Activated gamma-delta T cell treated with Interleukin-2 at 50 U/mL for 16 hours (primary cell): ENCODE results near the gene CLEC16A.
"Not testable (repeated sequence)": the region's sequence is repeated elsewhere in the genome, so short reads cannot be mapped to it uniquely, and the experiment has no call there.

Experiments
- DNase-seq: peaks from one replicate; pipeline ENCODE4 v3.0.0-alpha.2; 2020

The CLEC16A gene

GRCh38 chr16:10940501-10941079 is 3.8 kb upstream of the CLEC16A start:
- no peak for DNase-seq

GRCh38 chr16:10941127-10941933 is 3.0 kb upstream of the CLEC16A start:
- no peak for DNase-seq

- DNase-seq, result not testable (repeated sequence)
These were observed 2.4 kb upstream of the CLEC16A start for GRCh38 chr16:10941935-10942351.

GRCh38 chr16:10942352-10943063 is 1.9 kb upstream of the CLEC16A start, which contains the start of gene DEXI:
Gene DEXI, minus strand, starts transcription at chr16:10942468. Its CDS starts 463 bp downstream, at chr16:10942005.
- DNase-seq, result peak; percentile 93

GRCh38 chr16:10943064-10943353 is 1.4 kb upstream of the CLEC16A start:
- DNase-seq, result no peak

GRCh38 chr16:10945065-10945787 is 862 bp downstream of the CLEC16A start:
- no peak for DNase-seq

GRCh38 chr16:10946308-10946707 is 1.9 kb downstream of the CLEC16A start:
- DNase-seq, result no peak

- DNase-seq, result no peak
These were observed 2.9 kb downstream of the CLEC16A start for GRCh38 chr16:10947211-10947787.

- no peak for DNase-seq
These were observed 5.1 kb downstream of the CLEC16A start for GRCh38 chr16:10949424-10949970.

- no peak for DNase-seq
These were observed 6.0 kb downstream of the CLEC16A start for GRCh38 chr16:10950393-10950792.

GRCh38 chr16:10951026-10951425 is 6.7 kb downstream of the CLEC16A start:
- no peak for DNase-seq

GRCh38 chr16:10954903-10955302 is 10.5 kb downstream of the CLEC16A start:
- no peak for DNase-seq

- DNase-seq, result no peak
These were observed 13.6 kb downstream of the CLEC16A start for GRCh38 chr16:10957771-10958482.

GRCh38 chr16:10959161-10959560 is 14.8 kb downstream of the CLEC16A start:
- DNase-seq, result no peak

GRCh38 chr16:10961231-10961630 is 16.9 kb downstream of the CLEC16A start:
- DNase-seq, result no peak

GRCh38 chr16:10964039-10964890 is 19.9 kb downstream of the CLEC16A start:
- peak; percentile 76 for DNase-seq

- DNase-seq, result no peak
These were observed 20.5 kb downstream of the CLEC16A start for GRCh38 chr16:10964891-10965326.

- no peak for DNase-seq
These were observed 21.2 kb downstream of the CLEC16A start for GRCh38 chr16:10965440-10966061.

- DNase-seq, result no peak
These were observed 21.8 kb downstream of the CLEC16A start for GRCh38 chr16:10966129-10966528.

GRCh38 chr16:10966559-10966958 is 22.2 kb downstream of the CLEC16A start:
- not testable (repeated sequence) for DNase-seq
